ENCODE results near the gene TMEM266.

Gene TMEM266

GRCh38 chr15:76163457-76164295 lies 103.9 kb downstream of the TMEM266 start:
- DNase-seq, result no peak

- no peak for DNase-seq
These were observed 104.8 kb downstream of the TMEM266 start for GRCh38 chr15:76164602-76165001.

- DNase-seq, result no peak
These were observed 106.2 kb downstream of the TMEM266 start for GRCh38 chr15:76165951-76166350.

GRCh38 chr15:76168237-76168984 lies 108.6 kb downstream of the TMEM266 start:
- no peak for DNase-seq

- DNase-seq, result no peak
These were observed 109.2 kb downstream of the TMEM266 start for GRCh38 chr15:76169018-76169417.

- no peak for DNase-seq
These were observed 110.4 kb downstream of the TMEM266 start for GRCh38 chr15:76169911-76170800.

- no peak for DNase-seq
These were observed 113.0 kb downstream of the TMEM266 start for GRCh38 chr15:76172782-76173181.

- DNase-seq, result no peak
These were observed 113.6 kb downstream of the TMEM266 start for GRCh38 chr15:76173317-76173834.

GRCh38 chr15:76174654-76175053 lies 114.9 kb downstream of the TMEM266 start:
- no peak for DNase-seq

- no peak for DNase-seq
These were observed 115.7 kb downstream of the TMEM266 start for GRCh38 chr15:76175442-76175841.

- DNase-seq, result no peak
These were observed 116.3 kb downstream of the TMEM266 start for GRCh38 chr15:76176059-76176458.

GRCh38 chr15:76176487-76177085 lies 116.8 kb downstream of the TMEM266 start:
- no peak for DNase-seq

GRCh38 chr15:76177491-76178040 lies 117.8 kb downstream of the TMEM266 start:
- DNase-seq, result no peak

- no peak for DNase-seq
These were observed 118.7 kb downstream of the TMEM266 start for GRCh38 chr15:76178296-76179000.

- no peak for DNase-seq
These were observed 119.2 kb downstream of the TMEM266 start for GRCh38 chr15:76179023-76179422.

- DNase-seq, result no peak
These were observed 120.5 kb downstream of the TMEM266 start for GRCh38 chr15:76180321-76180720.

GRCh38 chr15:76181705-76182107 lies 121.9 kb downstream of the TMEM266 start:
- no peak for DNase-seq

GRCh38 chr15:76183930-76184649 lies 124.3 kb downstream of the TMEM266 start:
- no peak for DNase-seq

GRCh38 chr15:76184650-76185035 lies 124.9 kb downstream of the TMEM266 start:
- no peak for DNase-seq

GRCh38 chr15:76185716-76186115 lies 125.9 kb downstream of the TMEM266 start:
- peak; percentile 19 for DNase-seq

GRCh38 chr15:76187163-76187562 lies 127.4 kb downstream of the TMEM266 start:
- no peak for DNase-seq

Measured in NCI-H774 (cell line).